ENCODE data around the gene TNFRSF25.

The TNFRSF25 gene

GRCh38 chr1:6466023-6466422 lies at the start of gene TNFRSF25:
Gene TNFRSF25 (minus strand): TSS chr1:6466173. CDS start chr1:6466107, 66 bp downstream.
- peak; percentile 27 for DNase-seq

GRCh38 chr1:6515771-6516170 lies 49.8 kb upstream of the TNFRSF25 start:
- no peak for DNase-seq

GRCh38 chr1:6513320-6513801 lies 47.4 kb upstream of the TNFRSF25 start:
- DNase-seq: no peak

- no peak for DNase-seq
Observed at GRCh38 chr1:6512908-6513280, 46.9 kb upstream of the TNFRSF25 start.

GRCh38 chr1:6512245-6512907 lies 46.4 kb upstream of the TNFRSF25 start:
- no peak for DNase-seq

GRCh38 chr1:6511561-6512244 lies 45.7 kb upstream of the TNFRSF25 start:
- no peak for DNase-seq

- DNase-seq: no peak
Observed at GRCh38 chr1:6511056-6511455, 45.1 kb upstream of the TNFRSF25 start.

- DNase-seq: no peak
Observed at GRCh38 chr1:6510493-6510892, 44.5 kb upstream of the TNFRSF25 start.

GRCh38 chr1:6509919-6510291 lies 43.9 kb upstream of the TNFRSF25 start:
- DNase-seq: no peak

- DNase-seq: no peak
Observed at GRCh38 chr1:6509220-6509918, 43.4 kb upstream of the TNFRSF25 start.

- no peak for DNase-seq
Observed at GRCh38 chr1:6508816-6509189, 42.8 kb upstream of the TNFRSF25 start.

GRCh38 chr1:6508154-6508815 lies 42.3 kb upstream of the TNFRSF25 start:
- no peak for DNase-seq

- DNase-seq: no peak
Observed at GRCh38 chr1:6507461-6507911, 41.5 kb upstream of the TNFRSF25 start.

- no peak for DNase-seq
Observed at GRCh38 chr1:6507037-6507428, 41.1 kb upstream of the TNFRSF25 start.

GRCh38 chr1:6506210-6507036 lies 40.5 kb upstream of the TNFRSF25 start:
- DNase-seq: no peak

- DNase-seq: no peak
Observed at GRCh38 chr1:6505367-6506209, 39.6 kb upstream of the TNFRSF25 start.

GRCh38 chr1:6504887-6505286 lies 38.9 kb upstream of the TNFRSF25 start:
- DNase-seq: no peak

- no peak for DNase-seq
Observed at GRCh38 chr1:6503884-6504602, 38.1 kb upstream of the TNFRSF25 start.

- no peak for DNase-seq
Observed at GRCh38 chr1:6502000-6502891, 36.3 kb upstream of the TNFRSF25 start.
